Peyer's patch (tissue), 4 donors: Measurements from ENCODE around the gene SLC30A7. TPM values are rescaled to one million over a fixed set of nuclear protein-coding genes. Genes with fewer than 3 reads are reported as not detected.
"Not testable (repeated sequence)": the region's sequence is repeated elsewhere in the genome, so short reads cannot be mapped to it uniquely, and the experiment has no call there.

Experiments used
- DNase-seq, 3 donors: peaks; one replicate each; pipeline ENCODE4 v3.0.0-alpha.2; 2017 to 2019
- H3K27ac ChIP-seq, 4 donors: fragments of 200-600 bp; sonication (generic); one replicate each; pipeline ENCODE4 v1.5.1; 2016 to 2019
- H3K27me3 ChIP-seq, 2 donors: fragments of 200-600 bp; sonication (generic); one replicate each; pipeline ENCODE4 v1.5.1; 2019
- H3K36me3 ChIP-seq, 3 donors: fragments of 200-600 bp; sonication (generic); one replicate each; pipeline ENCODE4 v1.5.1; 2016 to 2019
- H3K4me1 ChIP-seq, 4 donors: fragments of 200-600 bp; sonication (generic); one replicate each; pipeline ENCODE4 v1.5.1; 2016 to 2019
- H3K4me3 ChIP-seq, 4 donors: fragments of 200-600 bp; sonication (generic); 1 replicate in 3 of 4; 2 replicates in 1 of 4; pipeline ENCODE4 v1.5.1; 2016 to 2019; ENCODE audit warnings: mild to moderate bottlenecking in 1 of 4
- H3K9me3 ChIP-seq, 4 donors: fragments of 200-600 bp; sonication (generic); one replicate each; pipeline ENCODE4 v1.5.1; 2016 to 2019; ENCODE audit warnings: mild to moderate bottlenecking in 1 of 4
- POLR2A ChIP-seq, 2 donors: fragments of 450-650 bp; IDR thresholded peaks; one replicate each; pipeline ENCODE4 v1.5.1; 2017; ENCODE audit warnings: antibody characterized with exemption in 2 of 2, mild to moderate bottlenecking in 2 of 2, moderate library complexity in 2 of 2
- total RNA-seq, 4 donors: library from RNA; depleted of rRNA; stranded (reverse); fragments of >200 nt; gene quantifications; one replicate each; pipeline ENCODE4 v1.1.0, GENCODE V29; 2016
- TF ChIP-seq, protein P1 (sequence below), 6 experiments: fragments of 450-650 bp in 4 of 6; fragments of 200-600 bp in 2 of 6; sonication (generic) in 1 of 6; IDR thresholded peaks; one replicate each; pipeline ENCODE4 v1.5.1; 2017 to 2019; ENCODE audit warnings: antibody characterized with exemption in 6 of 6, mild to moderate bottlenecking in 3 of 6, moderate library complexity in 1 of 6

SLC30A7 gene
- total RNA-seq, 4 donors from 2014 or later, result 18.2 to 28.5 (median 24.2) TPM

DNA sequence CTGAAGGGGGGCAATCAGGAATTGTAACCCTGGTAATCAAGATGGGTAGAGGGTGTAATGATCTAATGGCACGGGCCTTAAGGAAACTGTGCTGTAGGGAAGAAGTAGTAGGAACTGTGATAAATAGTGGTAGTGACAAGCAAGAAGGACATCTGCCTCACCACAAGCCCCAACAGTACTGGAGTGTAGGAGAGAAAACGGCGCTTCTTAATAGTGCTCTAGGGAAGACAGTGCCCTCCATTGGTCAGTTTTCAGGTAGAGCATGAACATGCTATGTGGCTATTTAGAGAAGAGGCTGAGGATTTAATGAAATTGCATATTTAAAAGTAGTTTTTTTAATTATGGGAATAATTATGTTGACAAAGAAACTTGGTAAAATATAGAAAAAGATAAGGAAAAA is 32.2 kb downstream of the SLC30A7 start:
- Histone ChIP-seq H3K4me3 (no peak overlapping the region), H3K27ac (no peak overlapping the region), H3K27me3 (no peaks in the 10 kb centered on the region), H3K4me1 (no peaks in the 10 kb centered on the region), H3K9me3 (no peaks in the 10 kb centered on the region), H3K36me3 (peaks cover 0 to 43% (median 0%) of the 10 kb centered on the region in 3 donors)
- TF ChIP-seq, protein P1, sequence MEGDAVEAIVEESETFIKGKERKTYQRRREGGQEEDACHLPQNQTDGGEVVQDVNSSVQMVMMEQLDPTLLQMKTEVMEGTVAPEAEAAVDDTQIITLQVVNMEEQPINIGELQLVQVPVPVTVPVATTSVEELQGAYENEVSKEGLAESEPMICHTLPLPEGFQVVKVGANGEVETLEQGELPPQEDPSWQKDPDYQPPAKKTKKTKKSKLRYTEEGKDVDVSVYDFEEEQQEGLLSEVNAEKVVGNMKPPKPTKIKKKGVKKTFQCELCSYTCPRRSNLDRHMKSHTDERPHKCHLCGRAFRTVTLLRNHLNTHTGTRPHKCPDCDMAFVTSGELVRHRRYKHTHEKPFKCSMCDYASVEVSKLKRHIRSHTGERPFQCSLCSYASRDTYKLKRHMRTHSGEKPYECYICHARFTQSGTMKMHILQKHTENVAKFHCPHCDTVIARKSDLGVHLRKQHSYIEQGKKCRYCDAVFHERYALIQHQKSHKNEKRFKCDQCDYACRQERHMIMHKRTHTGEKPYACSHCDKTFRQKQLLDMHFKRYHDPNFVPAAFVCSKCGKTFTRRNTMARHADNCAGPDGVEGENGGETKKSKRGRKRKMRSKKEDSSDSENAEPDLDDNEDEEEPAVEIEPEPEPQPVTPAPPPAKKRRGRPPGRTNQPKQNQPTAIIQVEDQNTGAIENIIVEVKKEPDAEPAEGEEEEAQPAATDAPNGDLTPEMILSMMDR (IDR thresholded peaks at IDR 0.05), result no peak
- TF ChIP-seq POLR2A (IDR thresholded peaks at IDR 0.05), result no peak
- no peak for DNase-seq

DNA sequence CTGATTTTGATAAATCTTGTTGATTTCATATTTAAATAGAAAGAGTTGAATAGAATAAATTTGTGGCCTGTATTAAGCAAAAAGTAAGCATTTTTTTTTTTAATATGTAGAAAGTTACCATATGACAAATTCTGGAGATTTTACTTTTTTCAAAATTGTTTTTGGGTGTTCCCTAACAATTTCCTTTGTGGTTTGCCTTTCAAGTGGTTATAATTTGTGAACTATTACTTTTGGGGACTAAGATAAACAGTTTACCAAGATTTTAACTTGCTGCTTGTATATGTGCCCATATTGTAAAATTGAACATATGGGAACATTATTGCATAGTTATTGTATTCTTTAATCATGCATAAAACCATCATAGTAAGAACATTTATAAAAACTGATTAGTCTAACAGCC is 34.6 kb downstream of the SLC30A7 start:
- Histone ChIP-seq H3K4me3 (no peak overlapping the region), H3K9me3 (no peaks in the 10 kb centered on the region), H3K27ac (peak overlapping the region in 1 of 4 donors; percentile 3), H3K4me1 (no peaks in the 10 kb centered on the region), H3K36me3 (peaks cover 0 to 20% (median 0%) of the 10 kb centered on the region in 3 donors), H3K27me3 (no peaks in the 10 kb centered on the region)
- no peak for TF ChIP-seq POLR2A (IDR thresholded peaks at IDR 0.05)
- TF ChIP-seq, protein P1 (IDR thresholded peaks at IDR 0.05), result no peak
- DNase-seq, result no peak

DNA sequence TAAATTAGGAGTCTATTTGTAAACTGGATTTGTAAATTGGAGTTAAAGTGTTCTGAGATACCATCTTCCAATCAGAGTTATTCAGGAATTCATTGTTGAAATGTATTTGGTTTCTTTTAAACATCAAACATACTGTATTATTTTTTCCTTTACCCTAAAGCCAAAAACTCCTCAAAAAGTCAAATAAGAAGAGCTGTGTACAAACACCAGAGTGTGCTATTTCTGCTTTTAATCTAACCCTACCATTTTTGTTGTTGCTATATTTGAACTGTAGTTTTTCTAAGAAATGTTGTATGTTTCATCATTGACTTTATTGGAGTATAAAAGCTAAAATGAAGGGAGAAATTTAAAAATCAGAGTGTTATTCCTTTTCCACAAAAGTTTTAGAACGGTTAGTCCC is 35.8 kb downstream of the SLC30A7 start:
- Histone ChIP-seq H3K27ac (no peak overlapping the region), H3K36me3 (peaks cover 0 to 9% (median 0%) of the 10 kb centered on the region in 3 donors), H3K27me3 (no peaks in the 10 kb centered on the region), H3K4me3 (no peak overlapping the region), H3K4me1 (no peaks in the 10 kb centered on the region), H3K9me3 (no peaks in the 10 kb centered on the region)
- TF ChIP-seq, protein P1 (IDR thresholded peaks at IDR 0.05), result no peak
- TF ChIP-seq POLR2A (IDR thresholded peaks at IDR 0.05), result no peak
- no peak for DNase-seq

DNA sequence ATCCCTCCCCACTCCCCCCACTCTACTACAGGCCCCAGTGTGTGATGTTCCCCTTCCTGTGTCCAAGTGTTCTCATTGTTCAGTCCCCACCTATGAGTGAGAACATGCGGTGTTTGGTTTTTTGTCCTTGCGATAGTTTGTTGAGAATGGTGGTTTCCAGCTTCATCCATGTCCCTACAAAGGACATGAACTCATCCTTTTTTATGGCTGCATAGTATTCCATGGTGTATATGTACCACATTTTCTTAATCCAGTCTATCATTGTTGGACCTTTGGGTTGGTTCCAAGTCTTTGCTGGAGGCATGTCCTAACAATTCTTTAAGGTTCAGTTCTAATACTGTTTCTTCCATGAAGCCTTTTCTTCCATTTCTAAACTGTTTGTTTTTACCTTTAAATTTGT is 37.7 kb downstream of the SLC30A7 start:
- not testable (repeated sequence) for H3K9me3 ChIP-seq, DNase-seq, H3K4me1 ChIP-seq, H3K4me3 ChIP-seq, H3K27me3 ChIP-seq, H3K27ac ChIP-seq
- H3K36me3 ChIP-seq, result peaks cover 0 to 16% (median 0%) of the 10 kb centered on the region in 3 donors

DNA sequence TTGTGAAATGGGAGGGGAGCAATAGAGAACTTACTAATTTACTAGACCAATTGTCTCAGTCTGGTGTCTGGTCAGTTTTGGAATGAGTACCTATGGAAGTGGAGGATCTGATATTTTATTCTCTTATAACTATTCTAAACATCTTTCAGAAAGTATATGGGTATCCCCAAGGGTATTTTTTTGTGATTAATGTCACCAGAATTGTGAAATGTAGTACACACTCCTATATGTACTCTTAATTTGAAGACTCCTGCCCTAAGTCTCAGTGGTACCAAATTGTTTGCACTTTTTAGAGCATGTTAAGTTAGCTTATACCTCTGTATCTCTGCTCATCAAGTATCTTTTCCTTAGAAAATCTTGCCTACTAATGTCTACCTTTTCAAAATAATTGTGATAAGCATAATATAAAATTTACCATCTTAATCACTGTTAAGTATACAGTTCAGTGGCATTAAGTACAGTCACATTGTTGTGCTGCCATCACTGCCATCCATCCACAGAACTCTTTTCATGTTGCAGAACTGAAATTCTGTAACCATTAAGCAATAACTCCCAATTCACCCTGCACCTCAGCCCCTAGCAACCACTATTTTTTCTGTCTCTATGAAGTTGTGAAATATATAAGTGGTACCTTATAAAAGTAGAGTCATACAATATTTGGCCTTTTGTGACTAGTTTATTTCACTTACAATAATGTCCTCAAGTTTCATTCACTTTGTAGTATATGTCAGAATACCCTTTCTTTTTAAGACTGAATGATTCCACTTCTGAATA is 40.5 kb downstream of the SLC30A7 start:
- H3K4me3 ChIP-seq, result no peak overlapping the region
- DNase-seq, result no peak
- no peaks in the 10 kb centered on the region for H3K4me1 ChIP-seq
- peaks cover 0 to 22% (median 0%) of the 10 kb centered on the region in 3 donors for H3K36me3 ChIP-seq
- H3K27ac ChIP-seq, result no peak overlapping the region
- no peaks in the 10 kb centered on the region for H3K27me3 ChIP-seq
- TF ChIP-seq, protein P1 (IDR thresholded peaks at IDR 0.05), result no peak
- no peak for TF ChIP-seq POLR2A (IDR thresholded peaks at IDR 0.05)
- H3K9me3 ChIP-seq, result no peaks in the 10 kb centered on the region

DNA sequence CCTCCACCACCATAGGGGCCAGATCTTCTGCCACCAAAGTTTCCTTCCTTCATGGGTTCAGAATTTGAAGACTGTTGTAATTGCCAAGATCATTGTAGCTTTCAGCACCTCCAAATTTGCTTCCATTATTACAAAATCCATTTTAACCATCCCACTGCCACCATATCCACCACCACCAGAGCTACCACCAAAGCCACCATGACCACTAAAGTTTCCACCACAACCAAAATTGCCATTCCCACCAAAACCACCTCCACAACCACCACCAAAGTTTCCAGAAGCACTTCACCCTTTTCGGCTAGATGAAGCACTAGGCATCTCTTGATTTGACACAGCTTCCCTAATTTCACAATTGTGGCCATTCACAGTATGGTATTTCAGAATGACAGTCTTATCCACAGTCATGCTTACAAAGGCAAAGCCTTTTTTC is 45.2 kb downstream of the SLC30A7 start:
- H3K27me3 ChIP-seq, result no peaks in the 10 kb centered on the region
- H3K27ac ChIP-seq, result no peak overlapping the region
- TF ChIP-seq POLR2A (IDR thresholded peaks at IDR 0.05), result no peak
- TF ChIP-seq, protein P1 (IDR thresholded peaks at IDR 0.05), result no peak
- no peaks in the 10 kb centered on the region for H3K4me1 ChIP-seq
- H3K36me3 ChIP-seq, result peaks cover 0 to 19% (median 0%) of the 10 kb centered on the region in 3 donors
- H3K4me3 ChIP-seq, result no peak overlapping the region
- DNase-seq, result no peak
- no peaks in the 10 kb centered on the region for H3K9me3 ChIP-seq
